Glutamatergic neuron (in vitro differentiated cells): ENCODE data around the gene FAM53B. TPM values are rescaled to one million over a fixed set of nuclear protein-coding genes. Genes with fewer than 3 reads are reported as not detected.

Source experiments
- DNase-seq: peaks from one replicate; pipeline ENCODE4 v3.0.0; 2022
- H3K27ac Mint-ChIP-seq: one replicate; pipeline ENCODE4 v1.8.0; 2020; ENCODE audit warnings: mild to moderate bottlenecking, mixed read lengths, inconsistent platforms; ENCODE audit not compliant: unreplicated experiment
- H3K27me3 Mint-ChIP-seq: one replicate; pipeline ENCODE4 v1.8.0; 2020; ENCODE audit warnings: mild to moderate bottlenecking, moderate library complexity, mixed read lengths, inconsistent platforms; ENCODE audit not compliant: unreplicated experiment
- H3K36me3 Mint-ChIP-seq: one replicate; pipeline ENCODE4 v1.8.0; 2020; ENCODE audit warnings: mild to moderate bottlenecking, mixed read lengths, inconsistent platforms; ENCODE audit not compliant: unreplicated experiment
- H3K4me1 Mint-ChIP-seq: one replicate; pipeline ENCODE4 v1.8.0; 2020; ENCODE audit warnings: mild to moderate bottlenecking, low read depth, mixed read lengths, inconsistent platforms; ENCODE audit not compliant: unreplicated experiment
- H3K4me3 Mint-ChIP-seq: one replicate; pipeline ENCODE4 v1.8.0; 2020; ENCODE audit warnings: mild to moderate bottlenecking, mixed read lengths, inconsistent platforms; ENCODE audit not compliant: unreplicated experiment
- H3K9me3 Mint-ChIP-seq: one replicate; pipeline ENCODE4 v1.8.0; 2020; ENCODE audit warnings: mild to moderate bottlenecking, moderate library complexity, mixed read lengths, inconsistent platforms; ENCODE audit not compliant: unreplicated experiment
- total RNA-seq: library from RNA; stranded (reverse); fragmentation: NEBNext Ultra II Directional; extraction: Animal tissue kit (Norgen Biotek cat#: 25700); gene quantifications from one replicate; pipeline ENCODE4 v1.2.1, GENCODE V29; 2021; ENCODE audit not compliant: unreplicated experiment
- TF ChIP-seq, protein P1 (sequence below): fragments of 200-600 bp; sonication (generic); IDR thresholded peaks from one replicate; pipeline ENCODE4 v1.5.0; 2021; ENCODE audit not compliant: partially characterized antibody, unreplicated experiment

Gene FAM53B
- total RNA-seq, 1 donor from 2014 or later: 30.5 TPM

DNA sequence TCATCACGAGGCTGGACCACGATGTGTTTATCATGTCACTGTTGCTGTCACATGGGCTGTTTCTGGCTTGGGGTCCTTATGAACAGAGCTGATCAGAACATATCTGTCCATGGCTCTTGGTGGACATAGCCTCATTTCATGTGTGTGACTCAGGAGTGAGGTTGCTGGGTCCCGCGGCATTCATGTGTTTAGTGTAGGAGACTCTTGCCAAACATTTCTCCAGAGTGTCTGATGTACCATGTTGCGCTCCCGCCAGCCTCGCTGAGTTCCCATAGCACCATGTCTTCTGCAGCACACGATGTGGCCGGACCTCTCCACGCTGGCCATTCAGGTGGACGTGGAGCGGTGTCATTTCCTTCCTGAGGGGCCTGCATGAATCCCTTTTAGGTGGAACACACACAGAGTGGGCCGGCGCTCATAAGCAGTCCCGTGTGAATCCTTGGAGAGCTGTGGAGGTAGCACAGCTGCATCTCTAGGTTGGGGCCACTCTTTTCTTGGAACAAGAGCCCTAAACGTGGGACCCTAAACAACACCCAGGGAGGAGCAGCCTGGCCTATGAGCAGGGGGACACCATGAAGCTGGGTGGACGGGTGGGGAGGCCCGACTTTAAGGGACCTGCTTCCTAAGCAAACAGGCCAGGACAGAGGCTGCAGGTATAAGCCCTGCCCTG lies 147.9 kb downstream of the FAM53B start:
- Mint-ChIP-seq H3K36me3 (peaks cover 12% of the 10 kb centered on the region), H3K27ac (no peak overlapping the region), H3K9me3 (peaks cover 15% of the 10 kb centered on the region), H3K27me3 (peaks cover 4% of the 10 kb centered on the region), H3K4me1 (no peaks in the 10 kb centered on the region), H3K4me3 (no peak overlapping the region)
- peak; percentile 8 for DNase-seq
- TF ChIP-seq, protein P1, sequence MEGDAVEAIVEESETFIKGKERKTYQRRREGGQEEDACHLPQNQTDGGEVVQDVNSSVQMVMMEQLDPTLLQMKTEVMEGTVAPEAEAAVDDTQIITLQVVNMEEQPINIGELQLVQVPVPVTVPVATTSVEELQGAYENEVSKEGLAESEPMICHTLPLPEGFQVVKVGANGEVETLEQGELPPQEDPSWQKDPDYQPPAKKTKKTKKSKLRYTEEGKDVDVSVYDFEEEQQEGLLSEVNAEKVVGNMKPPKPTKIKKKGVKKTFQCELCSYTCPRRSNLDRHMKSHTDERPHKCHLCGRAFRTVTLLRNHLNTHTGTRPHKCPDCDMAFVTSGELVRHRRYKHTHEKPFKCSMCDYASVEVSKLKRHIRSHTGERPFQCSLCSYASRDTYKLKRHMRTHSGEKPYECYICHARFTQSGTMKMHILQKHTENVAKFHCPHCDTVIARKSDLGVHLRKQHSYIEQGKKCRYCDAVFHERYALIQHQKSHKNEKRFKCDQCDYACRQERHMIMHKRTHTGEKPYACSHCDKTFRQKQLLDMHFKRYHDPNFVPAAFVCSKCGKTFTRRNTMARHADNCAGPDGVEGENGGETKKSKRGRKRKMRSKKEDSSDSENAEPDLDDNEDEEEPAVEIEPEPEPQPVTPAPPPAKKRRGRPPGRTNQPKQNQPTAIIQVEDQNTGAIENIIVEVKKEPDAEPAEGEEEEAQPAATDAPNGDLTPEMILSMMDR: no peak

DNA sequence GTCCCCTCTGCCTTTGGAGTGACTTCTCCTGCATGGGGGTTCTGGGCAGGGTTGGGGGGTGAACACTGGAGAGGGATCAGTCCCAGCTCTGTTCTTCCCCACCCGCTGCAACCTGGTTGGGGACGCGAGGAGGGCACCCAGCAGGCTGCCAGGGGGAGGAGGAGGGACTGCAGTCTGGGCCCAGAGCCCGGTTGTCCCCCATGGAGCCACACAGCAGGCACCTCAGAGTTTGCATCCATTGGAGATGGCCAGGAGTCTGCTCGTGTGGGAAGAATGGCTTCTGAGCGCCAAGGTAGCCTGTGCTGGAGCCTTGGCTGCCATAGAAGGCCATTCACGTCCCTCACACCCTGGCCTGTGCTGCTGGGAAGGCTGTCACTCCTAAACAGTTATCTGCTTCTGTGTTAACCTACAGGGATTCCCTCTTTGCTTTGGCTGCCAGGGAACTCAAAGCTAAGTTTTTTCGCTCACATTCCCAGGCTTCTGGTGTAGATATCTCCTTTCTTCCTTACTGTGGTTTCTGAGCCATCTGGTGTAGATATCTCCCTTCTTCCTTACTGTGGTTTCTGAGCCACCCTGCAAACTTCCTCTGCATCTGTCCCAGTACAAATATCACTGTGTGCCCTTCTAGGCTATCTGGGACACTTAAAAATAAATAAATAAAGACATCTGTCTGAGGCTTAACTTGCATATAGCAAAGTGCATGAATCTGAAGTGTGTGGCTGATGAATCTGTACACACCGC lies 148.9 kb downstream of the FAM53B start:
- H3K36me3 Mint-ChIP-seq: peaks cover 12% of the 10 kb centered on the region
- H3K4me1 Mint-ChIP-seq: no peaks in the 10 kb centered on the region
- H3K4me3 Mint-ChIP-seq: no peak overlapping the region
- H3K9me3 Mint-ChIP-seq: peaks cover 15% of the 10 kb centered on the region
- TF ChIP-seq, protein P1: no peak
- no peak overlapping the region for H3K27ac Mint-ChIP-seq
- H3K27me3 Mint-ChIP-seq: peaks cover 4% of the 10 kb centered on the region
- peak; percentile 3 for DNase-seq

DNA sequence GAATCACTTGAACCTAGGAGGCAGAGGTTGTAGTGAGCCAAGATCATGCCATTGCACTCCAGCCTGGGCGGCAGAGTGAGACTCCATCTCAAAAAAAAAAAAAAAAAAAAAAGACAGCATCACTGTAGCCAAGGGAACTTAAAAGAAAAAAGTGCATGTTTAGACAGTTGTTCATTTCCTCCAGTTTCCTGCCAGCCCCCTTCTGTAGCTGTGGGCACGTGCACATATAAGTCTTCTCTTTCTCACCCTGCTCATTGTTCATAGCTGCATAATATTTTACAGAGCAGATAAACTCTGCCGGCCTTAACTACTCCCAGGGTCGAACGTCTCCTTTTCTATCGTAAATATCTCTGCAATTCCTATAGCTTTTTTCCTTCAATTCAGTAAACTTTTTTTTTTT lies 149.9 kb downstream of the FAM53B start:
- H3K36me3 Mint-ChIP-seq: peaks cover 12% of the 10 kb centered on the region
- DNase-seq: no peak
- no peaks in the 10 kb centered on the region for H3K4me1 Mint-ChIP-seq
- H3K9me3 Mint-ChIP-seq: peaks cover 15% of the 10 kb centered on the region
- peaks cover 6% of the 10 kb centered on the region for H3K27me3 Mint-ChIP-seq
- TF ChIP-seq, protein P1: no peak
- no peak overlapping the region for H3K27ac Mint-ChIP-seq
- H3K4me3 Mint-ChIP-seq: no peak overlapping the region

DNA sequence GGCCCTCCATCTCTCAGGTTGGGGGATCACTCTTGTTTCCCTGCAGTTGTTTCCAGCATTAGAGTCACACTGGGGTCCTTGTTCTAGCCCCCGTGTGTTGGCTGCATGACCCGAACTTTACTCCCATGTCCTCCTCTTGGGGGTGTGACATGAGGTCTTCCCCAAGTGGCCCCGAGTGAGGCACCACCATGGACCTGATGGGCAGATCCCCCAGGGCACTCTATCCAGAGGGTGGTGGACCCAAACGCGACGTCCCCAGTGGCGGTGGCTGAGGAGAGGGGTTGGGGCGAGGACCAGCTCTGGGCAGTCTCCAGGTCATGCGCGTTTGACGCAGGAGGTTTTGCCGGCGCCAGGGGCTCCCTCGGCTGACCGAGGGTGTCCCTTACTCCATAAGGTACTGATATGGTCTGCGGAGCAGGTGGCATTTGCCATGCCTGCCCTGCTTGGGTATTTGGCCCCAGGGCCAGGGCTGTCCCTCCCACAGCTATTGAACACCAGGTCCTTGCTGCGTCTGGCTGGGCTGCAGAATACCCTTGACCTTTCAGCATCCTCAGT lies 150.7 kb downstream of the FAM53B start:
- Mint-ChIP-seq H3K4me3 (no peak overlapping the region), H3K9me3 (peaks cover 14% of the 10 kb centered on the region), H3K27ac (no peak overlapping the region), H3K4me1 (no peaks in the 10 kb centered on the region), H3K27me3 (peaks cover 3% of the 10 kb centered on the region), H3K36me3 (peaks cover 12% of the 10 kb centered on the region)
- peak; percentile 9 for DNase-seq
- TF ChIP-seq, protein P1: no peak
